K562 (cell line): ENCODE data around the gene PEDS1. TPM values are rescaled to one million over a fixed set of nuclear protein-coding genes. Genes with fewer than 3 reads are reported as not detected.

ENCODE experiments used
- ARID1B ChIP-seq: fragments of 450-650 bp; IDR thresholded peaks from 2 replicates; pipeline ENCODE4 v1.6.1; 2016; ENCODE audit warnings: antibody characterized with exemption, mild to moderate bottlenecking, inconsistent platforms
- CBX2 ChIP-seq: fragments of 200-600 bp; sonication (generic); IDR thresholded peaks from one replicate; pipeline ENCODE4 v1.6.1; 2012; ENCODE audit warnings: mild to moderate bottlenecking, low read length, inconsistent platforms; ENCODE audit not compliant: insufficient read depth, poor library complexity, severe bottlenecking
- COPS2 ChIP-seq: fragments of 450-650 bp; conservative IDR thresholded peaks from 2 replicates; pipeline ENCODE4 v1.6.1; 2016; ENCODE audit warnings: mild to moderate bottlenecking, moderate library complexity
- CXXC5 ChIP-seq: fragments of 250-450 bp; sonication (Bioruptor Pico); IDR thresholded peaks from 2 replicates; pipeline ENCODE4 v1.8.0; 2022; ENCODE audit warnings: inconsistent platforms, mild to moderate bottlenecking, moderate library complexity
- ELF4 ChIP-seq: fragments of 450-650 bp; formaldehyde crosslinking; IDR thresholded peaks from 2 replicates; pipeline ENCODE4 v1.4.0; 2022; ENCODE audit warnings: missing genetic modification characterization
- HMGXB4 ChIP-seq: sonication (generic); formaldehyde crosslinking; IDR thresholded peaks from 2 replicates; pipeline ENCODE4 v1.8.1; 2023; ENCODE audit warnings: mild to moderate bottlenecking, missing genetic modification reagents
- KAT7 ChIP-seq: sonication (generic); formaldehyde crosslinking; IDR thresholded peaks from 2 replicates; pipeline ENCODE4 v1.8.0; 2022; ENCODE audit warnings: missing genetic modification reagents, mild to moderate bottlenecking, borderline replicate concordance
- KDM1A ChIP-seq, 2 experiments: fragments of 450-650 bp; IDR thresholded peaks; 2 replicates each; pipeline ENCODE4 v1.6.1; 2016; ENCODE audit warnings: mild to moderate bottlenecking in 2 of 2
- LARP7 ChIP-seq: fragments of 450-650 bp; IDR thresholded peaks from 2 replicates; pipeline ENCODE4 v1.6.1; 2016
- MAFG ChIP-seq: fragments of 450-650 bp; conservative IDR thresholded peaks from 2 replicates; pipeline ENCODE4 v1.6.1; 2016; ENCODE audit warnings: missing genetic modification characterization, missing compliant biosample characterization
- MEF2D ChIP-seq: conservative IDR thresholded peaks from 2 replicates; pipeline ENCODE4 v1.6.1; 2016; ENCODE audit warnings: low read depth, missing genetic modification characterization, missing compliant biosample characterization
- PATZ1 ChIP-seq: fragments of 250-450 bp; sonication (Bioruptor Pico); IDR thresholded peaks from 2 replicates; pipeline ENCODE4 v1.5.0; 2020; ENCODE audit warnings: mild to moderate bottlenecking, borderline replicate concordance
- PHB2 ChIP-seq: fragments of 450-650 bp; IDR thresholded peaks from 2 replicates; pipeline ENCODE4 v1.6.1; 2017; ENCODE audit warnings: low read depth
- PML ChIP-seq: IDR thresholded peaks from 2 replicates; pipeline ENCODE4 v1.6.1; 2012; ENCODE audit warnings: low read length, inconsistent platforms
- RAD21 ChIP-seq, 2 experiments: fragments of 250-450 bp in 1 of 2; fragments of 450-650 bp in 1 of 2; sonication (Bioruptor Pico) in 1 of 2; formaldehyde crosslinking in 1 of 2; IDR thresholded peaks in 1 of 2; conservative IDR thresholded peaks in 1 of 2; 2 replicates each; pipeline versions ENCODE4 v1.4.0 to v1.8.0; 2020 to 2022; ENCODE audit warnings: mild to moderate bottlenecking in 2 of 2, moderate library complexity in 1 of 2
- RB1 ChIP-seq: fragments of 450-650 bp; IDR thresholded peaks from 2 replicates; pipeline ENCODE4 v1.6.1; 2017; ENCODE audit warnings: low read depth, mild to moderate bottlenecking
- SRF ChIP-seq, 2 experiments: fragments of 250-450, 450-650 bp in 1 of 2; sonication (Bioruptor Pico) in 1 of 2; sonication (generic) in 1 of 2; formaldehyde crosslinking; IDR thresholded peaks; 2 replicates each; pipeline versions ENCODE4 v1.5.0 to v1.5.1; 2020 to 2022; ENCODE audit warnings: mild to moderate bottlenecking in 1 of 2, missing genetic modification reagents in 1 of 2
- WHSC1 ChIP-seq: IDR thresholded peaks from one replicate; pipeline ENCODE4 v1.6.1; 2012; ENCODE audit warnings: low read length, control low read depth, inconsistent platforms
- ZBTB8A ChIP-seq: fragments of 450-650 bp; IDR thresholded peaks from 2 replicates; pipeline ENCODE4 v1.6.1; 2018; ENCODE audit warnings: mild to moderate bottlenecking, moderate library complexity; ENCODE audit not compliant: partially characterized antibody
- ZFPM2 ChIP-seq: fragments of 250-450 bp; sonication (Bioruptor Pico); IDR thresholded peaks from 2 replicates; pipeline ENCODE4 v1.5.1; 2022; ENCODE audit warnings: mild to moderate bottlenecking
- ZNF431 ChIP-seq: sonication (generic); formaldehyde crosslinking; IDR thresholded peaks from 2 replicates; pipeline ENCODE4 v1.8.0; 2022; ENCODE audit warnings: mild to moderate bottlenecking, missing genetic modification reagents
- ZNF707 ChIP-seq: fragments of 250-450 bp; sonication (Bioruptor Pico); conservative IDR thresholded peaks from 2 replicates; pipeline ENCODE4 v1.8.0; 2022; ENCODE audit warnings: inconsistent platforms, mild to moderate bottlenecking, moderate library complexity
- polyA plus RNA-seq, 8 experiments: library from polyadenylated mRNA; depleted of rRNA in 4 of 8; stranded (reverse) in 5 of 8; unstranded in 3 of 8; fragments of >200 nt; fragmentation: Nextera tagmentation in 2 of 8; fragmentation: Illumina TruSeq in 1 of 8; extraction: Ambion mirVana in 2 of 8; extraction: Trizol in 1 of 8; gene quantifications; 2 replicates each; pipeline versions ENCODE4 v1.2.1 to v1.2.3, GENCODE V29; 2011 to 2014; ENCODE audit warnings: inconsistent platforms in 1 of 8, missing spikeins in 1 of 8
- total RNA-seq, 7 experiments: library from RNA; depleted of rRNA in 6 of 7; stranded (reverse); fragments of >200 nt in 6 of 7; fragmentation: Illumina TruSeq in 2 of 7; extraction: Trizol in 2 of 7; gene quantifications; 2 replicates each; pipeline versions ENCODE4 v1.2.1 to v1.2.3, GENCODE V29; 2011 to 2021; ENCODE audit warnings: low replicate concordance in 1 of 7
- TF ChIP-seq, protein P1 (sequence below): fragments of 450-650 bp; formaldehyde crosslinking; IDR thresholded peaks from 2 replicates; pipeline ENCODE4 v1.4.0; 2020; ENCODE audit warnings: mild to moderate bottlenecking, moderate library complexity

PEDS1 gene
- total and polyA plus RNA-seq, 9 of the 15 experiments (the other 6 are each of a cell fraction or from before 2014, with no cell fraction given): 2.9 to 38.5 (median 24.2) TPM

- TF ChIP-seq PATZ1 (CRISPR knock-in tag) (no peak), MEF2D (tag) (no peak), RB1 (no peak), KDM1A (IDR thresholded peaks at IDR 0.05) (peak in 1 of 2 experiments; percentile 83; a peak in 2 of 4 replicates), MAFG (tag) (no peak), CXXC5 (CRISPR knock-in tag) (peak; percentile 85), ZNF431 (CRISPR knock-in tag) (no peak), ZFPM2 (no peak), COPS2 (no peak), WHSC1 (peak; percentile 12), PML (peak; percentile 33; the same call in 1 of the 2 replicates), ARID1B (peak; percentile 63; the same call in 1 of the 2 replicates), CBX2 (no peak), SRF (CRISPR knock-in tag; IDR thresholded peaks at IDR 0.05) (no peak), PHB2 (no peak), KAT7 (no peak; the same call in 1 of the 2 replicates), RAD21 (CRISPR knock-in tag; conservative IDR thresholded peaks at IDR 0.05 in 1 of 2, IDR thresholded peaks at IDR 0.05 in 1 of 2) (no peak; a peak in 1 of 4 replicates), ZNF707 (CRISPR knock-in tag) (no peak), HMGXB4 (CRISPR knock-in tag) (no peak), ELF4 (CRISPR knock-in tag) (no peak), ZBTB8A (no peak), LARP7 (peak; percentile 87; the same call in 1 of the 2 replicates)
- TF ChIP-seq, protein P1, sequence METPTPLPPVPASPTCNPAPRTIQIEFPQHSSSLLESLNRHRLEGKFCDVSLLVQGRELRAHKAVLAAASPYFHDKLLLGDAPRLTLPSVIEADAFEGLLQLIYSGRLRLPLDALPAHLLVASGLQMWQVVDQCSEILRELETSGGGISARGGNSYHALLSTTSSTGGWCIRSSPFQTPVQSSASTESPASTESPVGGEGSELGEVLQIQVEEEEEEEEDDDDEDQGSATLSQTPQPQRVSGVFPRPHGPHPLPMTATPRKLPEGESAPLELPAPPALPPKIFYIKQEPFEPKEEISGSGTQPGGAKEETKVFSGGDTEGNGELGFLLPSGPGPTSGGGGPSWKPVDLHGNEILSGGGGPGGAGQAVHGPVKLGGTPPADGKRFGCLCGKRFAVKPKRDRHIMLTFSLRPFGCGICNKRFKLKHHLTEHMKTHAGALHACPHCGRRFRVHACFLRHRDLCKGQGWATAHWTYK (CRISPR knock-in tag): no peak
Measured at GRCh38 chr20:50192364-50193198, 39.1 kb upstream of the PEDS1 start (continued).
